Prostate gland (tissue), 2 donors: ENCODE results near the gene SMAD5.

Source experiments
- POLR2AphosphoS5 ChIP-seq: sonication (generic); formaldehyde crosslinking; IDR thresholded peaks from one replicate; pipeline ENCODE4 v1.6.1; 2017; ENCODE audit warnings: antibody characterized with exemption
- TF ChIP-seq, protein P1 (sequence below), 4 experiments: fragments of 200-600 bp in 2 of 4; fragments of 450-650 bp in 2 of 4; sonication (generic) in 2 of 4; IDR thresholded peaks; 1 replicate in 3 of 4; 2 replicates in 1 of 4; pipeline ENCODE4 v1.5.1; 2016 to 2019; ENCODE audit warnings: antibody characterized with exemption in 4 of 4, mild to moderate bottlenecking in 2 of 4, moderate library complexity in 2 of 4

DNA sequence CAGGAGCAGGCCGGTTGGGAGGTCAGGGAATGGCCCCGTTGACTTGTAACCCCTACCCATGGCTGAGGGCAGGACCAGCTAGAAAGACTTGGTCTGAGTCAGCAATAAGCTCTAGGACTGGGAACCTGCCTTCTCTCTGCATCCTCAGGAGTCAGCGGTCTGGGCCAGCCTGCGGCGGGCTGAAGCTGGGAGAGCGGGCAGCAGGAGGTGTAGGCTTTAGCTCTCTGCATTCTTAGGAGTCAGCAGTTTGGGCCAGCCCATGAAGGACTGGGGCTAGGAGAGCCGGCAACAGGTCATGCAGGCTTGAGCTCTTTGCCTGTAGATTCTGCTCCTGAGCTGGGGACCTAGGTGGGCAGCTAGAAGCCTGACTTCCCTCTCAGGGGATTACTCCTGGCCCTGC is 66.8 kb downstream of the SMAD5 start:
- TF ChIP-seq, protein P1, sequence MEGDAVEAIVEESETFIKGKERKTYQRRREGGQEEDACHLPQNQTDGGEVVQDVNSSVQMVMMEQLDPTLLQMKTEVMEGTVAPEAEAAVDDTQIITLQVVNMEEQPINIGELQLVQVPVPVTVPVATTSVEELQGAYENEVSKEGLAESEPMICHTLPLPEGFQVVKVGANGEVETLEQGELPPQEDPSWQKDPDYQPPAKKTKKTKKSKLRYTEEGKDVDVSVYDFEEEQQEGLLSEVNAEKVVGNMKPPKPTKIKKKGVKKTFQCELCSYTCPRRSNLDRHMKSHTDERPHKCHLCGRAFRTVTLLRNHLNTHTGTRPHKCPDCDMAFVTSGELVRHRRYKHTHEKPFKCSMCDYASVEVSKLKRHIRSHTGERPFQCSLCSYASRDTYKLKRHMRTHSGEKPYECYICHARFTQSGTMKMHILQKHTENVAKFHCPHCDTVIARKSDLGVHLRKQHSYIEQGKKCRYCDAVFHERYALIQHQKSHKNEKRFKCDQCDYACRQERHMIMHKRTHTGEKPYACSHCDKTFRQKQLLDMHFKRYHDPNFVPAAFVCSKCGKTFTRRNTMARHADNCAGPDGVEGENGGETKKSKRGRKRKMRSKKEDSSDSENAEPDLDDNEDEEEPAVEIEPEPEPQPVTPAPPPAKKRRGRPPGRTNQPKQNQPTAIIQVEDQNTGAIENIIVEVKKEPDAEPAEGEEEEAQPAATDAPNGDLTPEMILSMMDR (IDR thresholded peaks at IDR 0.05): no peak
- no peak for TF ChIP-seq POLR2AphosphoS5
